ENCODE measurements around the gene TUBGCP3.

GRCh38 chr13:112617754-112618375, 29.9 kb upstream of the TUBGCP3 start:
- TF ChIP-seq EZH2phosphoT487 (IDR thresholded peaks at IDR 0.05; ENCODE audit: insufficient read depth, low read depth) (no peak), EZH2 (IDR thresholded peaks at IDR 0.05; ENCODE audit: insufficient read depth, poor library complexity, severe bottlenecking) (no peak)
